MCF 10A (cell line): Measurements from ENCODE around the gene RASL12. TPM values are rescaled to one million over a fixed set of nuclear protein-coding genes. Genes with fewer than 3 reads are reported as not detected.

Experiments
- BruUV-seq: library from RNA; stranded (reverse); fragments of 400-500 nt; replicated peaks from 2 replicates; lab custom pipeline; 2021; lab: Mats Ljungman, UMichigan
- CTCF ChIA-PET: fragments of 300-600 bp; sonication (Branson Sonifier 250); formaldehyde crosslinking; extraction: SDS; loops from one replicate; lab custom pipeline; 2021; ENCODE audit warnings: antibody characterized with exemption, inconsistent platforms; lab: Yijun Ruan, JAX
- POLR2A ChIA-PET: fragments of 300-600, 350-650 bp; sonication (Branson Sonifier 250); formaldehyde crosslinking; extraction: SDS; loops from one replicate; lab custom pipeline; 2020; ENCODE audit warnings: antibody characterized with exemption, inconsistent platforms; lab: Yijun Ruan, JAX
- DNase-seq: peaks from one replicate; pipeline ENCODE4 v3.0.0-alpha.2; 2018; ENCODE audit not compliant: unreplicated experiment
- H3K27ac Mint-ChIP-seq: one replicate; pipeline ENCODE4 v1.8.0; 2022; ENCODE audit warnings: mild to moderate bottlenecking, low read depth, mixed read lengths; ENCODE audit not compliant: unreplicated experiment
- H3K27me3 Mint-ChIP-seq: one replicate; pipeline ENCODE4 v1.8.0; 2022; ENCODE audit warnings: mixed read lengths; ENCODE audit not compliant: insufficient read depth, unreplicated experiment
- H3K36me3 Mint-ChIP-seq: one replicate; pipeline ENCODE4 v1.8.0; 2022; ENCODE audit warnings: mild to moderate bottlenecking, moderate library complexity, mixed read lengths; ENCODE audit not compliant: insufficient read depth, unreplicated experiment
- H3K4me1 Mint-ChIP-seq: one replicate; pipeline ENCODE4 v1.8.0; 2022; ENCODE audit warnings: mixed read lengths; ENCODE audit not compliant: insufficient read depth, unreplicated experiment
- H3K4me3 Mint-ChIP-seq: one replicate; pipeline ENCODE4 v1.8.0; 2022; ENCODE audit warnings: mild to moderate bottlenecking, moderate library complexity, mixed read lengths; ENCODE audit not compliant: unreplicated experiment
- H3K9me3 Mint-ChIP-seq: one replicate; pipeline ENCODE4 v1.8.0; 2022; ENCODE audit warnings: mixed read lengths; ENCODE audit not compliant: unreplicated experiment
- CTCF ChIP-seq: fragments of 200-600 bp; IDR thresholded peaks from one replicate; pipeline ENCODE4 v1.8.0; 2022; ENCODE audit warnings: antibody characterized with exemption, mild to moderate bottlenecking; ENCODE audit not compliant: unreplicated experiment
- intact Hi-C: fragments of 100-400 bp; cut with micrococcal nuclease; formaldehyde crosslinking; loops from 2 replicates; pipeline ENCODE4 v1.14.1; 2022
- total RNA-seq: library from RNA; stranded (reverse); gene quantifications from 2 replicates; pipeline ENCODE4 v1.2.3, GENCODE V29; 2022

RASL12 gene
- total RNA-seq, 1 experiment from 2014 or later = not detected

DNA sequence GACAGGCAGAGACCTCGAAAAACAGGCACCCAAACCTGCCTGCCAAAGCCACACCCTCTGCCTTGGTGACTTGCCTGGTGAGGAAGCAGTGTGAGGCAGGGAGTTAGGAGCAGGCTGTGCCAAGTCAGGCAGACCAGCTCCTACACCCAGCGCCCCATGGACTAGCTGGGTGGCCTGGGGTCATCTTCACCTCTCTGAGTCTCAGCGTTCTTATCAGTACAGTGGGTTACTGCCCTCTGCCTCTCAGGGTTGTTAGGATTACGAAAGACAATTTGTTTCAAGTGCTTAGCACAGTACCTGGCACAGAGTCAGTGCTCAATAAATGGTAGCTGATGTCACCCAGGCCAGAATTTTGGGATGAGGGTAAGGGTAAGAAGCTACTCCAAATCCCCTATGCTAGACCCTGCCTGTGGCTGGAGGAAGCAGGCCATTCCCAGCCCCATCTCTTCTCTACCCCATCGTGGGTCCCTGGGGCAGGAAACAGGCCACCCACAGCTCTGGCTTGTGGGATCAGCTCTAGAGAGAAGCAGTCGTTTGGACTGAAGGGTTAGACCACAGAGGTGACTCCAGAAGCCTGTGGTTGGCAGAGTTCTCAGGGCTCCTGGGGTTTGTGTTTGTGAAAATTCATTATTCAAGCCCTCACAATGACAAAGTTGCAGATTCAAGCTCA is 12.5 kb downstream of the RASL12 start:
- DNase-seq = no peak
- Mint-ChIP-seq H3K27ac (no peak overlapping the region), H3K9me3 (no peaks in the 10 kb centered on the region), H3K27me3 (no peaks in the 10 kb centered on the region), H3K36me3 (no peaks in the 10 kb centered on the region), H3K4me1 (peaks cover 4% of the 10 kb centered on the region), H3K4me3 (no peak overlapping the region)
- POLR2A ChIA-PET = interaction anchor here (0.8 kb wide), 1 partner anchor 27 kb away, joined by 3 read pairs; no protein-coding TSS in a partner anchor
- BruUV-seq = no TSS peak
- intact Hi-C loops = loop anchor here (2.0 to 10.0 kb wide), 2 partner anchors 241 to 329 kb away; partner anchors contain the start of gene RNU5A-1
- no peak for TF ChIP-seq CTCF
- CTCF ChIA-PET = interaction anchor here (0.6 to 3.5 kb wide), 18 partner anchors 8 to 380 kb away, joined by 3 to 22 read pairs (median 3); partner anchors contain the start of gene SLC51B

DNA sequence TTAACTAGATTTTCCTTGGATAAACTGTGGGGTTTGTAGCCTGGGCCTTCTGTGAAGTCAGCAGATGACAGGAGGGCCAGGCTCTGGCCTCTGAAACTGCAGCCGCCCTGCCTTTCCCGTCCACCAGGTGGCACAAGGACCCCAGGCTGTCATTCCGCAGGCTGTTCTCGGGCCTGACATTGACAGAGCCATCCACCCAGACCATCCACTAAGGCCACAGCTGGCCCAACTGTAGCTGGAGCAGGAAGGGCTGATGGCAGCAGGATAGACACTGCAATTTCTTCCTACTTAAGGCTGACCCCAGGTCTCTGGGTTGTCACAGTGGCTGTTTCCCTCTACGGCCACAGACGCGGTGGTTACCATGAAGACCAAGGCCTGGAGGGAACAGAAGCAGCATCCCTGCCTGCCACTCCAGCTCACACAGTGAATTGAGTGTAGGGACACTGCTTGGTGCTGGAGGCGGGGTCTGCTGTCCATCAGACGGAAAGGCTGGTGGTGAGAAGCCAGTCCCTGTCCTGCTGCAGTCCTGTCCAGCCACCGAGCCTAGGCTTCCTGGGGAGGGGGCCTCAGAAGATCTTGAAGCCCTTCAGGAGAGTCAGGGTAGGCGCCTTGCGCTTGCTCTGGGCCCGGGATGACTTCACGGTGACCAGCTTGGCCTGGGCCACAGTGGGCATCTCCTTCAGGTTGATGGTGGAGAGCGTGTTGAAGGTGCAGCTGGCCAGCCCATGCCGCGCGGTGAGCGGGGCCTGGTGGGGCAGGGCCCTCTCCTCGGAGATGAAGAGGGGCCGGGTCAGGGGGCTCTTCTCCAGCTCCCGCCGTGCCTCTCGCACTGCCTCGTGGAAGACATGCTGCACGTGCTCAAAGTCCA is 13.2 kb downstream of the RASL12 start:
- Mint-ChIP-seq H3K36me3 (no peaks in the 10 kb centered on the region), H3K27me3 (no peaks in the 10 kb centered on the region), H3K27ac (no peak overlapping the region), H3K9me3 (no peaks in the 10 kb centered on the region), H3K4me3 (no peak overlapping the region), H3K4me1 (peaks cover 4% of the 10 kb centered on the region)
- peak; percentile 63 for DNase-seq
- peak; percentile 83 for TF ChIP-seq CTCF
- ChIA-PET CTCF (interaction anchor here (0.6 to 3.5 kb wide), 27 partner anchors 9 to 1307 kb away, joined by 3 to 22 read pairs (median 3); partner anchors contain the start of gene SLC51B), POLR2A (interaction anchor here (0.8 kb wide), 1 partner anchor 28 kb away, joined by 3 read pairs; no protein-coding TSS in a partner anchor)
- no TSS peak for BruUV-seq
- intact Hi-C loops = loop anchor here (1.0 to 10.0 kb wide), 4 partner anchors 29 to 330 kb away; partner anchors contain the start of gene RNU5A-1

- no peak for TF ChIP-seq CTCF
- DNase-seq = no peak
- Mint-ChIP-seq H3K27ac (no peak overlapping the region), H3K27me3 (no peaks in the 10 kb centered on the region), H3K4me3 (no peak overlapping the region), H3K4me1 (peaks cover 4% of the 10 kb centered on the region), H3K9me3 (no peaks in the 10 kb centered on the region), H3K36me3 (no peaks in the 10 kb centered on the region)
- ChIA-PET POLR2A (no interaction called here), CTCF (interaction anchor here (0.6 to 3.5 kb wide), 10 partner anchors 11 to 701 kb away, joined by 3 to 22 read pairs (median 4); no protein-coding TSS in a partner anchor)
- intact Hi-C loops = loop anchor here (10.0 kb wide), 1 partner anchor 332 kb away; no protein-coding TSS in a partner anchor
- BruUV-seq = no TSS peak
Measured at GRCh38 chr15:65052956-65053355, 14.8 kb downstream of the RASL12 start.
